ENCODE data around the gene PIWIL1.

DNA sequence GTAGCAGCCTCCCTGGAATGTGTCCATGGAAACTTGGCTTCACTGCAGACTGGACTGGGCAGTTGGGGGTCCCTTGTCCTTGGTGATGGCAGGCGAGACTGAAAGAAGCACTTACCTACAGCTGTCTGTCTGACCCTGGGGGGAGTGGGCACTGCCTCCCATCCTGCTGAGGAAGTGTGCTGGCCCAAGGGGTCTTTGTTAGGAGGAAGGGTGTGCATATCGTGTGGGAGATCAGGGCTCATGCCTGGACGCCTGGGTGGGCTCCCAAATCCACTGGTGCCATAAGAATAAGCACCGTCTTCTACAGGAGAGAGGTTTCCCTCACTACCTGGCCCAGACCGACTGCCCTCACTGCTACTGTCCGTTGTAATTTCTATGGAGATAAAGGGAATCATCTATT is 81.4 kb downstream of the PIWIL1 start:
- TF ChIP-seq POLR2AphosphoS5 (IDR thresholded peaks at IDR 0.05; ENCODE audit: insufficient read depth, low read depth, low read length) (no peak), CTCF (IDR thresholded peaks at IDR 0.05; ENCODE audit: extremely low read depth in 1 of 2, insufficient read depth in 1 of 2, low read depth in 1 of 2, low read length in 2 of 2) (no peak), GATA2 (IDR thresholded peaks at IDR 0.05; ENCODE audit: insufficient read depth, insufficient read length, low read depth, low read length) (no peak), JUN (IDR thresholded peaks at IDR 0.05; ENCODE audit: borderline replicate concordance, insufficient read depth, insufficient read length, low read depth) (no peak), POLR2A (IDR thresholded peaks at IDR 0.05; ENCODE audit: low read depth, low read length) (no peak), MAX (IDR thresholded peaks at IDR 0.05; ENCODE audit: insufficient read depth, insufficient read length) (no peak)

Data from endothelial cell of umbilical vein (primary cell).